HG02870 (cell line): Measurements from ENCODE around the gene PPP1R14C.

Source experiments
- ATAC-seq: cut with Tn5 transposase; IDR thresholded peaks from one replicate; pipeline ENCODE4 v1.9.1; 2021; ENCODE audit warnings: mild to moderate bottlenecking, moderate library complexity; ENCODE audit not compliant: unreplicated experiment

Gene PPP1R14C

GRCh38 chr6:150289454-150290071, 146.7 kb downstream of the PPP1R14C start:
- ATAC-seq, result no peak

GRCh38 chr6:150290429-150290828, 147.6 kb downstream of the PPP1R14C start:
- ATAC-seq, result no peak

- no peak for ATAC-seq
Observed at GRCh38 chr6:150291968-150292710, 149.3 kb downstream of the PPP1R14C start.

- ATAC-seq, result no peak
Observed at GRCh38 chr6:150293019-150293418, 150.2 kb downstream of the PPP1R14C start.

GRCh38 chr6:150293423-150294173, 150.8 kb downstream of the PPP1R14C start:
- no peak for ATAC-seq

GRCh38 chr6:150296890-150297289, 154.0 kb downstream of the PPP1R14C start:
- ATAC-seq, result no peak

GRCh38 chr6:150297327-150298029, 154.6 kb downstream of the PPP1R14C start:
- no peak for ATAC-seq

- no peak for ATAC-seq
Observed at GRCh38 chr6:150298030-150298380, 155.2 kb downstream of the PPP1R14C start.

- no peak for ATAC-seq
Observed at GRCh38 chr6:150298676-150299075, 155.8 kb downstream of the PPP1R14C start.
